GM21723 (cell line): Measurements from ENCODE around the gene ETV6.

ENCODE experiments used
- ATAC-seq: cut with Tn5 transposase; IDR thresholded peaks from one replicate; pipeline ENCODE4 v1.9.1; 2021; ENCODE audit warnings: mild to moderate bottlenecking, moderate library complexity; ENCODE audit not compliant: unreplicated experiment

The ETV6 gene

GRCh38 chr12:11821386-11822080, 172.1 kb downstream of the ETV6 start:
- ATAC-seq: no peak

GRCh38 chr12:11822081-11822834, 172.8 kb downstream of the ETV6 start:
- no peak for ATAC-seq

GRCh38 chr12:11823043-11823442, 173.6 kb downstream of the ETV6 start:
- ATAC-seq: no peak

DNA sequence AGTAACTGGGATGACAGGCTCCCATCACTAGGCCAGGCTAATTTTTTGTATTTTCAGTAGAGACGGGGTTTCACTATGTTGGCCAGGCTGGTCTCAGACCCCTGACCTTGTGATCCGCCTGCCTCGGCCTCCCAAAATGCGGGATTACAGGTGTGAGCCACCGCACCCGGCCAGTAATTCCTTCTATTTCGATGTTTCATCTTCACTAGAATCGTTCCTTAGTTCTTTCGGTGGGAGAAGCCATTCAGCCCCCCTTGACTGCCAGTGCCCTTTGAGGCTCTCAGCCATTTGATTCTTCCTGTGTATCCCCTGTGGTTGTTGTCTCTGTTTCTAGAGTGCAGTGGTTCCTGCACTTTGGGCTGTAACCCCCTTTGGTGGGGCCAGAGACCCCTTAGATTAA, 174.1 kb downstream of the ETV6 start:
- no peak for ATAC-seq

GRCh38 chr12:11824069-11824468, 174.6 kb downstream of the ETV6 start:
- no peak for ATAC-seq

DNA sequence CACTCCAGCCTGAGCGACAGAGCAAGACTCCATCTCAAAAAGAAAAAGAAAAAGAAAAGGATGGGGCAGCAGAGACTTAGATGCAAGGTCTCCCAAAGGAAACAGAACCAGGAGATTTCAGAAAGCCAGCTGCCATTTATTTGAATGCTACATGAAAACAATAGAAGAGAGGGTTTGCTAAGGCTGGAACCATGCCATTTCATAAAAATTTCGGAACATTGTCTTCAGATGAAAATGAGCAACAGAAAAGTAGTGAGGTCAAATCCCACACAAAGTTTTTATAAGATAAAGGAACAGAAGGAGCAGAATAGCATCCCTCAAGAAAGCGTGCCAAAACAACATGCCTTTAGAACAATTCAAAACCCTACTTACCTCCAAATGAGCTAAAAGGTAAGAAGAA, 175.3 kb downstream of the ETV6 start:
- no peak for ATAC-seq

GRCh38 chr12:11825278-11825677, 175.8 kb downstream of the ETV6 start:
- ATAC-seq: no peak

DNA sequence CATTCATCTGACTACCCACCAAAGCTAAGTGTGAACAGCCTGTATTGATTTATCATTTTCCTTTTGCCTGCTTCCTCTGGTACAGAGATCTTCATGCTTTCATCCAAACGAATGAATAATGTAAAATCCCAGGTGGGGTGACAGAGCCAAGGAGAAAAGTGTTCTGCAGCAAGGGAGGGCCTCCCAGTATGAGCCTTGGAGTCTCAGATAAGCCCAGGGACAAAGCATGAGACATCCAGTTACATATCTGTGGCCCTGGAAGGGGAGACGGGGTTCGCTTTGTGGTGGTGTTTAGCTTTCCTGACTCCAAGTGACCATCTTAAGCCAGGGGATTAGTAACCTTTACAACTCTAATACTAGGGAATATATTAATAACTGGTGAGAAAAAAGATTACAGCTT, 177.1 kb downstream of the ETV6 start:
- no peak for ATAC-seq

GRCh38 chr12:11827091-11828061, 177.9 kb downstream of the ETV6 start:
- no peak for ATAC-seq

DNA sequence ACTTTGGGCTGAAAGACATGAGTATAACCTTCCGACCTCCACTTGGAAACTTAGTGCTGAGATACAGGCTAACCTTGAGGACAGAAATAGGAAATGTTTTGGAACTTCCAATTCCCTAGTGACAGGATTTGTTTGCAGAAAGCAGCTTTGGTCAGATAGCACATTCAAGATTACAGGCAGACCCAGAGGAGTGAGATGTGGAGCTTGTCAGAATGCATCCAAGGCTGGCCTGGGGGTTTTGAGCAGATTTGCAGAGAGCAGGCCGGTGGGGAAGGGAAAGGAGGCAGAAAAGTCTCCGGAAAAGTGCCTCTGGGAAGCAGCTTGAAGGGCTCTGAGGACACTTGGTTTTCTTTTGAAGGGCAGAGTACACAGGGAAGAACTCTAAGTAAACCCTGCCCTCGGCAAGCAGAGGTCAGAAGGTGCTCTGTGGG, 180.3 kb downstream of the ETV6 start:
- no peak for ATAC-seq

GRCh38 chr12:11830307-11830801, 180.9 kb downstream of the ETV6 start:
- no peak for ATAC-seq

- ATAC-seq: no peak
Observed at GRCh38 chr12:11832093-11832492, 182.6 kb downstream of the ETV6 start.

DNA sequence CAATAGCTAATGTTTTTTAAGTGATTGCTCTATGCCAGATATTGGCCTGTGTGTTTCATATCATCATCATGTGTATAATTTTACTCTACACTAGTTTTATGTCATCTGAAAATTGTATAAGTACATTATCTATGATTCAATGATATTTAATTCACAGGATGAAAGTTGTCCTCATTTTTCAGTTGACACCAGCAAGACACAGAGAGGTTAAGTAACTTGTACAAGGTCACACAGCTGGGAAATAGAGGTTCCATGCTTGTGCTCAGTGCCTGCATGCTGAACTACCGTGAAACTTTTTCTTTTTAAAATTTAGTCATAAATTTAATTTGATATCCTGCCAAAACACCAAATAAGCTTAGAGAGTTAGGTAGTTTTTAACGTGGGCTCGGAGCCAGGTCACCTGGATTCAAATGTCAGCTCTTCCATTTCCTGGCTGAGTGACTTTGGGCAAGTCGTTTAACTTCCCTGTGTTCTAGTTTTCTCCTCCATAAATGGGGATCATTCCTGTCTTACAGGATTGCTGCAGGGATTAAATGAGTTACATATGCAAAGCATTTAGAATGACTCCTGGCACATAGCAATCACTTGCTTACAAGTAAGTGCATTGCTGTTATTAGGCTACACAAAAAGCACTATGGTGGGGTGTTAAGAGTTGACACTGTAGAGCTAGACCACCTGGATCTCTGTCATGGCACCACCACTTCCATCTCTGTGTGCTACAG, 183.9 kb downstream of the ETV6 start:
- no peak for ATAC-seq

GRCh38 chr12:11834104-11834812, 184.8 kb downstream of the ETV6 start:
- ATAC-seq: no peak

- no peak for ATAC-seq
Observed at GRCh38 chr12:11834931-11835330, 185.5 kb downstream of the ETV6 start.

- ATAC-seq: peak; percentile 95
Observed at GRCh38 chr12:11836282-11837151, 187.0 kb downstream of the ETV6 start.

DNA sequence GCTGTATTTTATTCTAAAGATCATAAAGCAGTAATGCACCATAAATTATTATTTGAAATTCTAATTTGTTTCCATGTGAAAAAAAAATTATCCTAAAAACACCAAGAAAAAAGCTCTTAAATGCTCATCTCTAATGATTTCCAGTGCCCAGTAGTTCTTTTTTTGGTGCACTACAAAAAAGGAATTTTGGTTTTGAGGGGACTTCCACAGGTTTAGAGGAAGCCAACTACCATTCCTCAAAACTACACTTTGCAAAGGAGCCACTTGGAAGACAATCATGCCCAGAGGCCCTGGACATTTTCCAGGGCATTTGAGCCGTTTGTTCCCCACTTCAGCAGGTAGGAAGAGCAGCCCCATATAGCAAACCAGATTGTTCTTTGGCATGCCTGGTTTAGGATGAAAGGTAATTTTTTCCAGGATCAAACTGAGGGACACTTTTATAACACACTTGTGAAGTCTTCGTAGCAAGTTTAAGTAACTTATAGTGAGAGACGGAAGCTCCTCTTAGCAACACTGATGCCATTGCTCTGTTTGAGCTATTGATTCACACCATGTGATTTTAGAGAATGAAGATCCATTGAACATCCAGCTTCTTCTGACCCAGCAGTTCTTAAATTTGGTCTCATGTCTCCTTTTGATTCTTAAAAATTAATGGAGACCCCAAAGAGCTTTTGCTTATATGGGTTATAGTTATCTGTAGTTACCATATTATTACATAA, 187.9 kb downstream of the ETV6 start:
- no peak for ATAC-seq

- ATAC-seq: no peak
Observed at GRCh38 chr12:11838403-11838802, 188.9 kb downstream of the ETV6 start.
